ENCODE results near the gene TTLL11. TPM values are rescaled to one million over a fixed set of nuclear protein-coding genes. Genes with fewer than 3 reads are reported as not detected.
A peak's percentile ranks its signal among the peaks of the same experiment; 100 is the strongest.

TTLL11 gene
- total RNA-seq, 6 experiments from 2014 or later: 6.9 to 10.2 (median 8.3) TPM

GRCh38 chr9:121779381-121780117, 313.6 kb downstream of the TTLL11 start:
- Mint-ChIP-seq H3K4me3 (no peak overlapping the region; the same call in 1 of the 2 replicates), H3K36me3 (ENCODE audit: low read depth) (peaks cover 43% of the 10 kb centered on the region), H3K9me3 (peaks cover 7% of the 10 kb centered on the region), H3K27me3 (ENCODE audit: insufficient read depth) (no peaks in the 10 kb centered on the region; the same call in 1 of the 2 replicates), H3K4me1 (ENCODE audit: low read depth) (peaks cover 20% of the 10 kb centered on the region), H3K27ac (no peak overlapping the region)
- TF ChIP-seq CTCF (IDR thresholded peaks at IDR 0.05): no peak
- no peak for DNase-seq

DNA sequence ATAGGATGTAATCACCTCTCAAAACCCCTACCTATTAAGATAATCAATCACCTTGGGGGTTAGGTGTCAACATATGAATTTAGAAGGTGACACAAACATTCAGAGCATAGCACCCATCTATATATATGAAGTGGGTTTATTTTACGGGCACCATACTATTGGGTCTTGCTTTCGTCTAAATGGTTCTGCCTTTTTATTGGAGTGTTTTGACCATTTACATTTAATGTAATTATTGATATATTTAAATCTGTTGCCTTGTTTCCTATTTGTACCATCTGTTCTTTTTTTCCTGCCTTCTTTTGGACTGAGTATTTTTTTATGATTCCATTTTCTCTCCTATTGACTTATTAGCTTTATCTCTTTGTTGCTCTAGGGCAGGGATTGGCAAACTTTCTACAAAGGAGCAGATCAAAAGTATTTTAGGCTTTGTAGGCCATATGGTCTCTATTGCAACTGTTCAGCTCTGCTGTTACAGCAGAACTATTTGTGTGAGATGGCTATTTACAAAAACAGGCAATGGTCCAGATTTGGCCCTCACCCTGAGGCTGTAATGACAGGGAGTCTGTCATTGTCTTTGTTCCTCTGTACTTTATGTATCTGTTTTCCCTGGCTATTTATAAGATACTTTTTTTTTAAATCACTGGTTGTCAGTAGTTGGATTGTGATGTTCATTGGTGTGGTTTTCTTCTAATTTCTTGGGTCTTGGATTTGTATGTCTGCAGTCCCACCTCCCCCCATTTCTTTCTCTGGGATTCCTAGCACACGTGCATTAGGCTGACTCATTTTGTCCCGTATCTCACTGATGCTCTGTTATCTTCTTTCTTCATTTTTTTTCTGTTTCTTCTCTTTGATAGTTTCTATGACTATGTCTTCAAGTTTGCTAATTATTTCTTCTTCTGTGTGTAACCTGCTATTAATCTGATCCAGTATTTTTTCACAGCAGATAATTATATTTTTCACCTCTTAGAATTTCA, 314.6 kb downstream of the TTLL11 start:
- peak; percentile 47 for DNase-seq
- no peak for TF ChIP-seq CTCF (IDR thresholded peaks at IDR 0.05)
- H3K4me3 Mint-ChIP-seq: no peak overlapping the region; the same call in 1 of the 2 replicates
- H3K36me3 Mint-ChIP-seq (ENCODE audit: low read depth): peaks cover 43% of the 10 kb centered on the region
- H3K4me1 Mint-ChIP-seq (ENCODE audit: low read depth): peaks cover 20% of the 10 kb centered on the region
- no peaks in the 10 kb centered on the region; the same call in 1 of the 2 replicates for H3K27me3 Mint-ChIP-seq (ENCODE audit: insufficient read depth)
- peaks cover 7% of the 10 kb centered on the region for H3K9me3 Mint-ChIP-seq
- H3K27ac Mint-ChIP-seq: 0 out of 2 replicates have a peak overlapping the region, but pooled peaks have one; percentile 10

DNA sequence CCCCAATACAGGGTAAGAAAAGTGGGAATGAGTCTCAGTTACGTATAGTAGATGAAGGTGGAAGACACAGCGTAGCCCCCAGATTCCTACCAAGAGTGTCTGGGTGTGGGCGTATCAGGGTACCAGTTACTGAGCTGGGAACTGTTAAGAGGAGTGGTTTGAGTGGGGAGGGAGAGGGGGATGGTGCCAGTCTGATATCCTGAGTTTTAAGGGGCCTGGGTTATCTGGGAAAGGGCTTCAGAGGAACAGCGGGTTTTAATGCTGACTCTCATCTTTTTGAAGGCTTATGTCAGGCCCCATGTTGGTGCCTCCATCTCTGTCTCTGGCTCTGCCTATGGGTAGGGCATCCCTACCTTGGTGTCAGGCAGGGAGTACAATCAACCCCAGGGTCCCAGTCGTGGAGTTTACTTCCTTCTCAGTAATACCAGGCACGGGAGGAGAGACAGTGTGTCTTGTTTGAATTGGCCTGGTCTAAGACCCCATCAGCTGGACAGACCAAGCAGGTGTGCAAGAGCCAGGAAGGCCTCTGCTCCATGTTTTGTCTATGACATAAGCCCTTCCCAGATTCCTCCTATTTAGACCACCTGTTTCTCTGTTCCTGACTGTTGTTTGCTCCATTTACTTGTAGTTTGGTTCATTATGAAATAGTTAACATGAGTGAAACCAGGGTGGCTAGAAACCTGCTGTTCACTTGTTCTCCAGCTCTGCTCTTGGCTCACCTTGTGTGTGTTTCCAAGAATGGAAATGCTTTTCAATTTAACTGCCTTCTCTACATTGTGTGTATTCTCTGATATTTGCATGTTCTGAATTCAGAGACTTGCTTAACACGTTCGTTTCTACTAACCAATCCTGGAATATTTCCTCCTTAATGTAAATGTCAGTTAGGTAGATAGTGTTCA, 316.1 kb downstream of the TTLL11 start:
- Mint-ChIP-seq H3K9me3 (peaks cover 7% of the 10 kb centered on the region), H3K27ac (no peak overlapping the region), H3K4me1 (ENCODE audit: low read depth) (peaks cover 21% of the 10 kb centered on the region), H3K36me3 (ENCODE audit: low read depth) (peaks cover 43% of the 10 kb centered on the region), H3K4me3 (no peak overlapping the region), H3K27me3 (ENCODE audit: insufficient read depth) (no peaks in the 10 kb centered on the region; the same call in 1 of the 2 replicates)
- TF ChIP-seq CTCF (IDR thresholded peaks at IDR 0.05): no peak
- no peak for DNase-seq

GRCh38 chr9:121776001-121776738, 316.9 kb downstream of the TTLL11 start:
- Mint-ChIP-seq H3K4me3 (no peak overlapping the region), H3K27me3 (ENCODE audit: insufficient read depth) (no peaks in the 10 kb centered on the region; the same call in 1 of the 2 replicates), H3K4me1 (ENCODE audit: low read depth) (peaks cover 29% of the 10 kb centered on the region), H3K27ac (no peak overlapping the region), H3K36me3 (ENCODE audit: low read depth) (peaks cover 43% of the 10 kb centered on the region), H3K9me3 (peaks cover 7% of the 10 kb centered on the region)
- TF ChIP-seq CTCF (IDR thresholded peaks at IDR 0.05): no peak
- no peak for DNase-seq
